Measurements from ENCODE around the gene PTGIS. TPM values are rescaled to one million over a fixed set of nuclear protein-coding genes. Genes with fewer than 3 reads are reported as not detected.

The PTGIS gene
- polyA plus RNA-seq, 4 donors = 28.1 to 35.5 (median 35.2) TPM

- DNase-seq (ENCODE audit: low read depth in 4 of 4, low spot score in 3 of 4) = no peak
Measured at GRCh38 chr20:49597825-49598395, 30.0 kb upstream of the PTGIS start.

GRCh38 chr20:49595811-49596561, 28.0 kb upstream of the PTGIS start:
- no peak for DNase-seq (ENCODE audit: low read depth in 4 of 4, low spot score in 3 of 4)

GRCh38 chr20:49595346-49595745, 27.4 kb upstream of the PTGIS start:
- no peak for DNase-seq (ENCODE audit: low read depth in 4 of 4, low spot score in 3 of 4)

- DNase-seq (ENCODE audit: low read depth in 4 of 4, low spot score in 3 of 4) = no peak
Measured at GRCh38 chr20:49594931-49595315, 27.0 kb upstream of the PTGIS start.

- DNase-seq (ENCODE audit: low read depth in 4 of 4, low spot score in 3 of 4) = no peak
Measured at GRCh38 chr20:49594143-49594930, 26.4 kb upstream of the PTGIS start.

GRCh38 chr20:49593466-49594142, 25.7 kb upstream of the PTGIS start:
- DNase-seq (ENCODE audit: low read depth in 4 of 4, low spot score in 3 of 4) = no peak

GRCh38 chr20:49592120-49592519, 24.2 kb upstream of the PTGIS start:
- DNase-seq (ENCODE audit: low read depth in 4 of 4, low spot score in 3 of 4) = no peak

- DNase-seq (ENCODE audit: low read depth in 4 of 4, low spot score in 3 of 4) = no peak
Measured at GRCh38 chr20:49591217-49591865, 23.4 kb upstream of the PTGIS start.

GRCh38 chr20:49590163-49591017, 22.5 kb upstream of the PTGIS start:
- no peak for DNase-seq (ENCODE audit: low read depth in 4 of 4, low spot score in 3 of 4)

- DNase-seq (ENCODE audit: low read depth in 4 of 4, low spot score in 3 of 4) = no peak
Measured at GRCh38 chr20:49589747-49590146, 21.8 kb upstream of the PTGIS start.

- peak in 3 of 4 donors; percentile 68 to 73 (median 72) for DNase-seq (ENCODE audit: low read depth in 4 of 4, low spot score in 3 of 4)
Measured at GRCh38 chr20:49587111-49587570, 19.2 kb upstream of the PTGIS start.

GRCh38 chr20:49585585-49586245, 17.8 kb upstream of the PTGIS start:
- DNase-seq (ENCODE audit: low read depth in 4 of 4, low spot score in 3 of 4) = no peak

GRCh38 chr20:49584418-49585382, 16.8 kb upstream of the PTGIS start:
- DNase-seq (ENCODE audit: low read depth in 4 of 4, low spot score in 3 of 4) = no peak

- DNase-seq (ENCODE audit: low read depth in 4 of 4, low spot score in 3 of 4) = no peak
Measured at GRCh38 chr20:49583669-49584417, 15.9 kb upstream of the PTGIS start.

GRCh38 chr20:49583343-49583668, 15.4 kb upstream of the PTGIS start:
- DNase-seq (ENCODE audit: low read depth in 4 of 4, low spot score in 3 of 4) = no peak

- DNase-seq (ENCODE audit: low read depth in 4 of 4, low spot score in 3 of 4) = no peak
Measured at GRCh38 chr20:49582413-49583334, 14.7 kb upstream of the PTGIS start.

All from right renal pelvis (tissue), 4 donors.